GM19395 (cell line): ENCODE results near the gene IGF2BP2.
"Not testable (repeated sequence)": the region's sequence is repeated elsewhere in the genome, so short reads cannot be mapped to it uniquely, and the experiment has no call there.

ENCODE experiments used
- ATAC-seq: cut with Tn5 transposase; IDR thresholded peaks from one replicate; pipeline ENCODE4 v1.9.1; 2021; ENCODE audit warnings: mild to moderate bottlenecking, moderate library complexity; ENCODE audit not compliant: unreplicated experiment

IGF2BP2 gene

GRCh38 chr3:185807445-185808068 lies 17.3 kb downstream of the IGF2BP2 start:
- ATAC-seq = no peak

- ATAC-seq = not testable (repeated sequence)
These were observed 26.1 kb downstream of the IGF2BP2 start for GRCh38 chr3:185798831-185799110.

- ATAC-seq = no peak
These were observed 26.6 kb downstream of the IGF2BP2 start for GRCh38 chr3:185797993-185798830.

- no peak for ATAC-seq
These were observed 27.5 kb downstream of the IGF2BP2 start for GRCh38 chr3:185797108-185797881.

GRCh38 chr3:185796431-185797107 lies 28.3 kb downstream of the IGF2BP2 start:
- no peak for ATAC-seq

DNA sequence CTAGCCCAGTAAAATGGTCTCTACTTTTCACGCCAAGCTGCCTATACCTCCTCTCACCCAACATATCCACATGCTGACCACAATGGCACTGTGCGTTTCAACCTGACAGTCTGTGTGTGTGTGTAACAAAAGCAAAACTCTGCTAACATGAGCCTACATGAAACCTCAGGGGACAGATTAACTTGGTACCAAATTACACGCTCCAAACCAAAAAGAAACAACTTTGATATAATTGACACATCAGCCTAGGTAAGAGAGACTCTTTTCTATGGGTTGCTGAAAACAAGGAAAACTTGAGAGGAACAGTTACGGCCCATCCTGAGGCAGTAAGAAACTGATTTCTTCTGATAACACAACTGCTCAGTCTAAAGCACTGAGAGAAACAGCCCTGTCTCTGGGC lies 31.5 kb downstream of the IGF2BP2 start:
- no peak for ATAC-seq

DNA sequence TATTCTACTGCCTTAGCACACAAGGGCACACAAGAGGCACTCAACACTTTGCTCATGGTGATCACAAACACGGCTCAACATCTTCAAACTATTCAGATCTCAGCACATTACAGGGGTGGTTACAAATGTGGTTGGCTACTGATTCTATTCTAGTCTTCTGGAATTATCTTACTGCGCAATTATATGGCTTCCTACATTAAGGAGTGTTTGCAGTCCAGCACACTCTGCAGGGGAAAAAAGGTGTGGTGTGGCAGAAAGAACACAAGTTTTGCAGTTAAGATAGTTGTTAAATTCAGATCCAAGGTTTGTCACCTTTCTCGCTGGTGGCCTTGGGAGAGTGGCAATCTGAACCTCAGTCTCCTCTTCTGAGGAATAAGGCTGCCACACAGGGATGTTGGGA lies 31.9 kb downstream of the IGF2BP2 start:
- ATAC-seq = no peak

DNA sequence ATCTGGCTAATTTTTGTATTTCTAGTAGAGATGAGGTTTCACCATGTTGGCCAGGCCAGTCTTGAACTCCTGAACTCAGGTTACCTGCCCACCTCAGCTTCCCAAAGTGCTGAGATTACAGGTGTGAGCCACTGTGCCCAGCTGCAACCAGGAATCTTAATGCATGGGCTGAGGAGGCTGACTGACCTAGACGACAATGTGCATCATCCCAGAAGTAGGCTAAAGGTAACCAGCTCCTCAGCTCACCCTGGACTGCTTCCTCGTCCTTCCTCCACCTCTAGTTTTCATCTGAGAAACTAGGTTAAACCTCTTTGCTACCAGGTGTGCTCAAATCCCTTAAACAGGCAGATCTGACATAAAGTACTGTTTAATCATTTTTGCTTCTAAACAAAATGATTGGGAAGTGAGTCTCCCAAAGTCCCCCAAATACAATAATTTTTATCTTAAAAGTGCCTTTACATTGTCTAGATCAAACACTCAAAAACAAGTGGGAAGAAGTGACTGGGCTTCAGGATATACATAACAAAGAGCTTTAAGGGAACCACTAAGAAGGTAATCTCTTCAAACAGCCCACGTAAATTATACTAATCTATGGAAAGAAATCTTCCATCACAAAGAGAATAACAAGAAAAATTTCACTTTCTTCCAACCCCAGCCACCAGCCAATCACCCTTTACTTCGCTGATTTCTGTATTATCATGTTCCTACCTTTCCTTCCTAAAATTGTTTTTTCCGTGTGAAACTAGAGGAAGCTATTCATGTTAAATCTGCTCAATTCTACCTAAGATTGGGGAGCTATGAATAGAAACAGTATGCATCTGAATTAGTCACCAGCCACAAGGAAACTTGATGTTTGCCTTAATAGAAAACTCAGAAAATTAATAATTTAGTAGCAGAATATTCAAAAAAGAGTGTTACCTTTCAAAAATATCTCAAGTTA lies 34.7 kb downstream of the IGF2BP2 start:
- no peak for ATAC-seq

GRCh38 chr3:185789134-185789533 lies 35.7 kb downstream of the IGF2BP2 start:
- ATAC-seq = no peak

GRCh38 chr3:185788292-185788691 lies 36.5 kb downstream of the IGF2BP2 start:
- no peak for ATAC-seq

GRCh38 chr3:185786956-185787877 lies 37.6 kb downstream of the IGF2BP2 start:
- ATAC-seq = no peak

GRCh38 chr3:185786258-185786657 lies 38.6 kb downstream of the IGF2BP2 start:
- not testable (repeated sequence) for ATAC-seq

- ATAC-seq = no peak
These were observed 40.5 kb downstream of the IGF2BP2 start for GRCh38 chr3:185784317-185784716.

- ATAC-seq = no peak
These were observed 43.1 kb downstream of the IGF2BP2 start for GRCh38 chr3:185781759-185782158.

GRCh38 chr3:185779461-185779860 lies 45.4 kb downstream of the IGF2BP2 start:
- ATAC-seq = no peak

DNA sequence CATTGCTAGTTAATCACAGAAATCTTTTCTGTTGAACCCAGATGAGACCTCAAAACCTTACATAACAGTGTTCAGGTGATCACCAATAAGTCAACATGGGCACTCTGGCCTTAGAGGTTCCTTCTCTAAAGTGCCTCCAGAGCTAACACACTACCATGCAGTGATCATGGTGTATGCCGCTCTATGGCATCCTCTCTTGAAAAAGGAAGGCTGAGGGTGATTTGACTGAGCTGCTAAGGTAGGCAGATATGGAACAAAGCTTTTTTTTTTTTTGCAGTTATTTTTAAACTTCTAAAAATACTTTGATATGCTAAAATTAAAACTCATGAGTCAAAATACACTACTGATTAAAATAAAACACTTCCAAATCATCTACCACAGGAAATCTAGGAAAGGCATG lies 46.0 kb downstream of the IGF2BP2 start:
- ATAC-seq = no peak

GRCh38 chr3:185778094-185778493 lies 46.7 kb downstream of the IGF2BP2 start:
- ATAC-seq = no peak

- no peak for ATAC-seq
These were observed 54.7 kb downstream of the IGF2BP2 start for GRCh38 chr3:185770109-185770508.

DNA sequence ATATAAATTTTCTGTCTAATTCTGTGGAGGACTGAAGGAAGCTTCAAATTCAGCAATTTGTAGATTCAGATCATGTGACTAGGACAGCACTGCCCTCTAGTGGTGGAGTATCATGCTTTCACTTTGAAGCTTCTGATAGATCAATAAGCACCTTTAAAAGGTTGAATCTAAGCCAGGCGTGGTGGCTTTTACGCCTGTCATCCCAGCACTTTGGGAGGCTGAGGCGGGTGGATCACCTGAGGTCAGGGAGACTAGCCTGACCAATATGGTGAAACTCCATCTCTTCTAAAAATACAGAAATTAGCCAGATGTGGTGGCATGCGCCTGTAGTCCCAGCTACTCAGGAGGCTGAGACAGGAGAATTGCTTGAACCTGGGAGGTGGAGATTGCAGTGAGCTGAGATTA lies 56.3 kb downstream of the IGF2BP2 start:
- ATAC-seq = not testable (repeated sequence)
